GM12878 (cell line): ENCODE measurements around the gene ABITRAM.

Source experiments
- CTCF ChIP-seq, 3 experiments: IDR thresholded peaks in 2 of 3; conservative IDR thresholded peaks in 1 of 3; 2 replicates each; pipeline ENCODE4 v1.5.1; 2011; ENCODE audit warnings: low read depth in 3 of 3, low read length in 3 of 3, mild to moderate bottlenecking in 3 of 3, control low read depth in 2 of 3, moderate library complexity in 2 of 3, inconsistent platforms in 1 of 3, mixed read lengths in 1 of 3; ENCODE audit not compliant: control insufficient read depth in 2 of 3, insufficient read depth in 1 of 3; ENCODE audit errors: extremely low read depth in 1 of 3
- JUND ChIP-seq: IDR thresholded peaks from 2 replicates; pipeline ENCODE4 v1.6.1; 2012; ENCODE audit warnings: low read depth, mild to moderate bottlenecking, low read length, improper control_type of control experiment, moderate library complexity
- PAX8 ChIP-seq: fragments of 450-650 bp; IDR thresholded peaks from 2 replicates; pipeline ENCODE4 v1.6.1; 2017; ENCODE audit warnings: mild to moderate bottlenecking, moderate library complexity
- POLR2A ChIP-seq: IDR thresholded peaks from 2 replicates; pipeline ENCODE4 v1.6.1; 2011; ENCODE audit warnings: low read depth, mild to moderate bottlenecking, low read length

GRCh38 chr9:108967916-108968315 is 33.7 kb downstream of the ABITRAM start:
- no peak for TF ChIP-seq CTCF (IDR thresholded peaks at IDR 0.05 in 2 of 3, conservative IDR thresholded peaks at IDR 0.05 in 1 of 3; ENCODE audit: control insufficient read depth in 2 of 3, extremely low read depth in 1 of 3, insufficient read depth in 1 of 3, low read depth in 3 of 3, low read length in 3 of 3)
- no peak for TF ChIP-seq POLR2A
- TF ChIP-seq JUND, result no peak
- TF ChIP-seq PAX8, result no peak
